Lower leg skin (tissue), 3 donors: Measurements from ENCODE around the gene BICC1.

Experiments
- CTCF ChIP-seq, 3 donors: fragments of 450-650 bp; IDR thresholded peaks; one replicate each; pipeline ENCODE4 v1.5.1; 2016; ENCODE audit warnings: antibody characterized with exemption in 3 of 3, mild to moderate bottlenecking in 3 of 3, moderate library complexity in 2 of 3
- POLR2A ChIP-seq, 2 donors: fragments of 450-650 bp; IDR thresholded peaks; one replicate each; pipeline ENCODE4 v1.6.1; 2016 to 2017; ENCODE audit warnings: antibody characterized with exemption in 2 of 2, mild to moderate bottlenecking in 1 of 2, moderate library complexity in 1 of 2

- TF ChIP-seq CTCF (IDR thresholded peaks at IDR 0.05) (no peak), POLR2A (IDR thresholded peaks at IDR 0.05) (no peak)
Observed at GRCh38 chr10:58648131-58648530, 135.5 kb downstream of the BICC1 start.
